Left ventricle myocardium inferior (tissue), 1 donor: ENCODE measurements around the gene FAM3D. TPM values are rescaled to one million over a fixed set of nuclear protein-coding genes. Genes with fewer than 3 reads are reported as not detected.

Experiments
- DNase-seq: peaks from one replicate; pipeline ENCODE4 v3.0.0-alpha.2; 2020
- H3K27ac ChIP-seq: fragments of 200-600 bp; replicated peaks from 2 replicates; pipeline ENCODE4 v1.8.0; 2021
- H3K27me3 ChIP-seq: fragments of 200-600 bp; 2 replicates; pipeline ENCODE4 v1.8.0; 2021; ENCODE audit warnings: low read depth
- H3K36me3 ChIP-seq: fragments of 200-600 bp; 2 replicates; pipeline ENCODE4 v1.8.0; 2021
- H3K4me1 ChIP-seq: fragments of 200-600 bp; 2 replicates; pipeline ENCODE4 v1.8.0; 2021
- H3K4me3 ChIP-seq: fragments of 200-600 bp; 2 replicates; pipeline ENCODE4 v1.8.0; 2021; ENCODE audit warnings: mild to moderate bottlenecking, moderate library complexity
- H3K9me3 ChIP-seq: fragments of 200-600 bp; replicated peaks from 2 replicates; pipeline ENCODE4 v1.8.0; 2021
- intact Hi-C: fragments of 100-400 bp; cut with micrococcal nuclease; formaldehyde crosslinking; loops from one replicate; pipeline ENCODE4 v1.11.0; 2022
- total RNA-seq: library from RNA; stranded (reverse); fragmentation: NEBNext Ultra II Directional; extraction: Animal tissue kit (Norgen Biotek cat#: 25700); gene quantifications from one replicate; pipeline ENCODE4 v1.2.1, GENCODE V29; 2021
- TF ChIP-seq, protein P1 (sequence below): fragments of 200-600 bp; IDR thresholded peaks from 2 replicates; pipeline ENCODE4 v1.8.0; 2021; ENCODE audit warnings: antibody characterized with exemption, mild to moderate bottlenecking, borderline replicate concordance
- donor health status: DM: no; HTN: yes; CAD: no; lungs with severe emphysema.

FAM3D gene
- total RNA-seq, 1 donor from 2014 or later: 0.16 TPM

DNA sequence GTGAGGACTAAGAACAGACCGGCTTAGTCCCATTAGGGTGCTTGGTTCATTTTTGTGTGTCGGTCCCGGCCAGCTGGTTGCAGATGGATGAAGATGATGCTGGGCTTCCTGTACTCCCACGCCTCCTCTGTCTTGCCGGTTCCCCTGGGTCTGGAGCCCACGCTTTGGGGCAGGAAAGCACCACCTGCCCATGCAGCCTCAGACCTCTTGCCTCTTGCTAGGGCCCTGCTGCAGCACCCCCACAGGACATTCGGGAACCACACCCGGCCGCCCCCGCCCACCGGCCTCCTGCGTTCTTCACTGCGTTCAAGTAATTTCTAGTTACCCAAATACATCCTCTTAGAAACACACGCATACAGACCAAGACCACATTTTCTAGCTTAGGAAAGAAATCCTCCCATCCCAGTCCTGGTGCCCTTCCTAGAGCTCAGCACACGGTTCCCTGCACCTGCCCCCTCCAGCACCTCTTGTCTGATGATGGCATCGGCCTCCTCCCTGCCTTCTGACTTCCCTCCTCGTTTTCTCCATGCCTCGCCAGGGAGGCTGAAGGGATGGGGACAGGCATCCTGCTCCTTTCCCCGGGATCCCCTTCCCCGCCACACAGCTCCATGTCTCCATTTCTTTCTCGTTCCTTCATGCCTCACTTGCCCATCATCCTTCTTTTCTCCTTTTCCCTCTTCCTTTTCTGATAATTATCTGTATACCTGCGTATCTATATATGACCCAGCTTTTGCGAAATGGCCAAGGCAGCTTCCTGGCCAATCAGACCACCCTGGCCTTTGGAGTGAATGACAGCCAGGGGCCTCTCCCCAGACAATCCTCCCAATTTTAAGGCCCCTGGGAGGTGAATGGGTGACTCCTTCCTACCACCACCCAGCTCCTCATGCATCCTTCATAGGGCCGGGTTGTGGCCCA lies 30.9 kb downstream of the FAM3D start:
- Histone ChIP-seq H3K9me3 (no peaks in the 10 kb centered on the region), H3K36me3 (no peaks in the 10 kb centered on the region)
- intact Hi-C loops: loop anchor here (10.0 kb wide), 1 partner anchor 321 kb away; no protein-coding TSS in a partner anchor

DNA sequence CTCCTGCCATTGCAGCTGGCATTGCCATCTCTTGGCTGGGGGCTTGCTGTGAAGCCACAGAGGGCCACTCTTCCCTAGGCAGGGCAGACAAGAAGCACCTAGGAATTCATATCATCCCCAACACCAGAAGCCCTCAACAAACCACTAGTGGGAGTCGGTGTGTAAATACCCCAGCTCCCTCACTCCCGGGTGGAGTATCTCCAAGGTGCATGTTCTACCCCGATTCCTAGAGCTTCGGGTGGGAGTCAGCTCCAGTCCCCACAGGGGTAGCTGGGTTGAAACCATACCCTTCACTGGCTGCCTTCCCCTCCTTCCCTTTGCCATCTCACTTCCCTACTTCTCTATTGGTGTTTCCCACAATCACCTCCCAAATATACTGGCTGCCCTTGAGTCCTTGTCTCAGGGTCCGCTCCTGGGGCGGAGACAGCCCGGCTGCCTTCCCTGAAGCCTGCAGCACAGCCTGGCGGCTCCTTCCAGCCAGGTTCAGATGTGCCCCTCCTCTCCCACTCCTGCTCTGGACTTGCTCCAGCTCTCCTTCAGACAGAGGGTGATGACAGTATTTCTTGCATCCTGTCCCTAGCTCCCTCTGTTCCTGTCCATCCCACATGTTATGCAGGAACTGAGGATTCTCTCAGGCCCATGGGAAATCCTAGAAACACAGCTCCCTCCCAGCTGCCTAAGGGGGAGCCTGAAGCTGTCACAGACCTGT lies 33.3 kb downstream of the FAM3D start:
- intact Hi-C loops: loop anchor here (10.0 kb wide), 1 partner anchor 319 kb away; no protein-coding TSS in a partner anchor

More for the DNA sequence above, 30.9 kb downstream of the FAM3D start:
- TF ChIP-seq, protein P1, sequence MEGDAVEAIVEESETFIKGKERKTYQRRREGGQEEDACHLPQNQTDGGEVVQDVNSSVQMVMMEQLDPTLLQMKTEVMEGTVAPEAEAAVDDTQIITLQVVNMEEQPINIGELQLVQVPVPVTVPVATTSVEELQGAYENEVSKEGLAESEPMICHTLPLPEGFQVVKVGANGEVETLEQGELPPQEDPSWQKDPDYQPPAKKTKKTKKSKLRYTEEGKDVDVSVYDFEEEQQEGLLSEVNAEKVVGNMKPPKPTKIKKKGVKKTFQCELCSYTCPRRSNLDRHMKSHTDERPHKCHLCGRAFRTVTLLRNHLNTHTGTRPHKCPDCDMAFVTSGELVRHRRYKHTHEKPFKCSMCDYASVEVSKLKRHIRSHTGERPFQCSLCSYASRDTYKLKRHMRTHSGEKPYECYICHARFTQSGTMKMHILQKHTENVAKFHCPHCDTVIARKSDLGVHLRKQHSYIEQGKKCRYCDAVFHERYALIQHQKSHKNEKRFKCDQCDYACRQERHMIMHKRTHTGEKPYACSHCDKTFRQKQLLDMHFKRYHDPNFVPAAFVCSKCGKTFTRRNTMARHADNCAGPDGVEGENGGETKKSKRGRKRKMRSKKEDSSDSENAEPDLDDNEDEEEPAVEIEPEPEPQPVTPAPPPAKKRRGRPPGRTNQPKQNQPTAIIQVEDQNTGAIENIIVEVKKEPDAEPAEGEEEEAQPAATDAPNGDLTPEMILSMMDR: peak; percentile 13
- no peak for DNase-seq
- H3K27me3 ChIP-seq: peaks cover 34% of the 10 kb centered on the region
- peaks cover 8% of the 10 kb centered on the region for H3K4me1 ChIP-seq
- no peak overlapping the region for H3K27ac ChIP-seq
- no peak overlapping the region for H3K4me3 ChIP-seq

DNA sequence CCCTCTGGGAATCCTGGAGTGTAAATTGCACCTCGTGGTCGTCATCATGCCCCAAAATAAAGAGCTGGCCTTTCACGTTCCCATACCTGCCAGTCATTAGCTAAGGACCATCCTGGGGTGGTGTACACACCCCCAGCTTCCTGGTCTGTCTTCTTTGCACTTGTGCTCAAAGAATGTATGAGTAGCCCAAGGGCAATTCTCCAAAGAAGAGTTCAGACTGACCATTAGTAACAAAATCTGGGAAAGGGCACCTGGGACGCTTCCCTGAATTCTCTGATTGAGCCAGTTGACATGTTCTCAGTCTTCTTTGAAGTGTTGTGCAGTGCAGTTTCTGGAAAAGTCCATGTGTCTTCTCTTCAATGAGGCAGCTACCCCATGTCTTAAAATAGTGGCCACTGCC lies 34.8 kb downstream of the FAM3D start:
- intact Hi-C loops: loop anchor here (2.0 to 10.0 kb wide), 2 partner anchors 63 to 317 kb away; no protein-coding TSS in a partner anchor
- H3K4me1 ChIP-seq: peaks cover 40% of the 10 kb centered on the region
- H3K27me3 ChIP-seq: peaks cover 28% of the 10 kb centered on the region
- H3K4me3 ChIP-seq: no peak overlapping the region
- DNase-seq: no peak
- TF ChIP-seq, protein P1: no peak
- no peaks in the 10 kb centered on the region for H3K9me3 ChIP-seq
- no peaks in the 10 kb centered on the region for H3K36me3 ChIP-seq
- no peak overlapping the region for H3K27ac ChIP-seq

More for the DNA sequence above, 33.3 kb downstream of the FAM3D start:
- TF ChIP-seq, protein P1: no peak
- Histone ChIP-seq H3K9me3 (no peaks in the 10 kb centered on the region), H3K27ac (no peak overlapping the region), H3K4me3 (no peak overlapping the region), H3K36me3 (no peaks in the 10 kb centered on the region), H3K4me1 (peaks cover 25% of the 10 kb centered on the region), H3K27me3 (peaks cover 28% of the 10 kb centered on the region)
- DNase-seq: no peak

DNA sequence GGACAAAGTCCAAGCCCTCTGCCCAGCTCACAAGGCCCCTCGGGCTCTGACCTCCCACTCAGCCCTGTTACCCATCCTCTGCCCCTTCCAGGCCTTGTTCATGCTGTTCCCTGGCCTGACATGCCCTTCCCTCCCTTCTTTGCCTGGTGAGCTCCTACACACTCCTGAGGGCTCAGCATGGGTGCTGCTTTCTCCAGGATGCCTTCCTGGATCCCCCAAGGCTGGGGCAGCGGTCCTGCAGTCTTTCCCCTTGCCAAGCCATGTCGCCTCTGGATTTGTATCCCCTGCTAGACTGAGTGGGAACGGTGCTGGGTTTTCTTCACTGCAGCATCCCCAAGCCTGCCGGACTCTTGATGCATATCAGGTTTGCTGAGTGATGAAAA lies 35.9 kb downstream of the FAM3D start:
- no peaks in the 10 kb centered on the region for H3K9me3 ChIP-seq
- H3K36me3 ChIP-seq: no peaks in the 10 kb centered on the region
- H3K27me3 ChIP-seq: peaks cover 19% of the 10 kb centered on the region
- peaks cover 40% of the 10 kb centered on the region for H3K4me1 ChIP-seq
- TF ChIP-seq, protein P1: no peak
- no peak overlapping the region for H3K4me3 ChIP-seq
- no peak for DNase-seq
- intact Hi-C loops: loop anchor here (2.0 to 10.0 kb wide), 2 partner anchors 62 to 316 kb away; no protein-coding TSS in a partner anchor
- H3K27ac ChIP-seq: no peak overlapping the region

DNA sequence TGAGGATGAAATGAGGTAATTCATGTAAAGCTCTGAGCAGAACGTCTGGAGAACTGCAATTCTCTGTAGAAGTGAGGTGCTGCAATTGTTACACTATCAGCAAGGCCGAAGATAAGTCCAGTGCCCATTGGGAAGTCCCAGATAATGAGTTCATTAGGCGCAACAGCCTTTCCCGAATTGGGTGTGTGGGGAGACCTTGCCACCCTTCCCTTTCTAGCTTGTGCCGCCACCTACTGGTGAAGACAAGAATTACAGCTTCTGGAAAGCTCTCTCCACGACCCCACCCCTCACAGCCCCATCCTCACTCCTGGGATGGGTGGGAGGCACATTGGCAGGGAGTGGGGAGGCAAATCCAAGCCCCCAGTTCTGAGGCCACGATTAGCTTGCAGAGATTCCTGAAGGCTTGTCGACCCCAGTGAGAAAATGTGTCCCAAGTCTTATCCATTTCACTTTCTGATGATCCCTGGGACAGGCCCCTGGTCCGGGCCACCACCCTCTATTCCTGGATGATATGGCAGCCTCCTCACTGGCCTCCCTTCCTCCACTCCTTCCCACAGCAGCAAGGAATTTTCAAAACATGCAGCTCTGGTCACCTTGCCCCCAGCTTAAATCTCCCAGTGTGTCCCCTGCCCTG lies 36.4 kb downstream of the FAM3D start:
- H3K27ac ChIP-seq: peak overlapping the region; percentile 92
- peaks cover 40% of the 10 kb centered on the region for H3K4me1 ChIP-seq
- TF ChIP-seq, protein P1: peak; percentile 97
- H3K36me3 ChIP-seq: no peaks in the 10 kb centered on the region
- intact Hi-C loops: loop anchor here (2.0 to 10.0 kb wide), 2 partner anchors 61 to 315 kb away; no protein-coding TSS in a partner anchor
- no peak overlapping the region for H3K4me3 ChIP-seq
- DNase-seq: peak; percentile 42
- H3K9me3 ChIP-seq: no peaks in the 10 kb centered on the region
- peaks cover 14% of the 10 kb centered on the region for H3K27me3 ChIP-seq
